SU-DHL-6 (cell line): Measurements from ENCODE around the gene C19orf38.

Source experiments
- CTCF ChIP-seq: fragments of 200-600 bp; sonication (generic); IDR thresholded peaks from one replicate; pipeline ENCODE4 v1.5.1; 2017; ENCODE audit warnings: antibody characterized with exemption, mild to moderate bottlenecking, low read length, moderate library complexity; ENCODE audit not compliant: insufficient read depth, poor library complexity, severe bottlenecking
- EZH2phosphoT487 ChIP-seq: fragments of 200-600 bp; sonication (generic), shearing (Covaris generic); conservative IDR thresholded peaks from 2 replicates; pipeline ENCODE4 v1.6.1; 2018; ENCODE audit warnings: mild to moderate bottlenecking, antibody characterized with exemption, low read length, moderate library complexity, mixed read lengths

- TF ChIP-seq CTCF (no peak), EZH2phosphoT487 (no peak)
Measured at GRCh38 chr19:10848230-10848856, at the start of gene C19orf38.
